ENCODE results near the gene CIAO2A.

DNA sequence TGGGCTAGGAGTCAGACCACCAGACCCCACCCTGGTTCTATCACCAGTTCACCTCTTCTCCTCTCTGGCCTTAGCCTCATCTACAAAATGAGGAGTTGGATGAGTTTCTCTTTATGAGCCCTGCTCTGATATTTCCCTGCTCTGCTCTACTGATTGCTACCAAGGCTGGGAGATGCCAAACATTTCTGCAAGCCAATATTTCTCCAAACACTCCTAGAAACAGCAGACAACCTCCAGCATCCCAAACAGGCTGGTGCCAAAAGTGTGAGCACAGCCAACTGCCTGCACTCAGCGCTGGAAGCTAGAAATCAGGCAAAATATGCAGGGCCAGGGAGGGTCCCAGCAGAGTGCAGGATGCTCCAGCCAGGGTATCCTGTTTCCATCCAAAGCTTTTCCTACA, 58.1 kb downstream of the CIAO2A start:
- TF ChIP-seq CTCF (IDR thresholded peaks at IDR 0.05): no peak
- TF ChIP-seq EP300 (IDR thresholded peaks at IDR 0.05): no peak
